Stomach (tissue), 9 donors: ENCODE results near the gene LY86. TPM values are rescaled to one million over a fixed set of nuclear protein-coding genes. Genes with fewer than 3 reads are reported as not detected.

Source experiments
- DNase-seq, 2 donors: peaks; one replicate each; pipeline versions ENCODE4 v3.0.0 to v3.0.0-alpha.2; 2013 to 2019
- H3K27ac ChIP-seq, 5 donors: fragments of 200-600 bp in 4 of 5; sonication (generic) in 4 of 5; one replicate each; pipeline ENCODE4 v1.5.1; 2013 to 2019; ENCODE audit warnings: mild to moderate bottlenecking in 1 of 5, moderate library complexity in 1 of 5
- H3K27me3 ChIP-seq, 3 donors: fragments of 200-600 bp; sonication (generic); one replicate each; pipeline ENCODE4 v1.5.1; 2017 to 2019; ENCODE audit warnings: mixed run types in 1 of 3
- H3K36me3 ChIP-seq, 4 donors: fragments of 200-600 bp; sonication (generic); 1 replicate in 3 of 4; 2 replicates in 1 of 4; pipeline ENCODE4 v1.5.1; 2016 to 2019
- H3K4me1 ChIP-seq, 4 donors: fragments of 200-600 bp; sonication (generic); one replicate each; pipeline ENCODE4 v1.5.1; 2016 to 2019
- H3K4me3 ChIP-seq, 4 donors: fragments of 200-600 bp; sonication (generic) in 3 of 4; one replicate each; pipeline ENCODE4 v1.5.1; 2016 to 2019; ENCODE audit warnings: mild to moderate bottlenecking in 1 of 4
- H3K9me3 ChIP-seq, 4 donors: fragments of 200-600 bp; sonication (generic); one replicate each; pipeline ENCODE4 v1.5.1; 2016 to 2019
- CTCF ChIP-seq, 7 experiments: fragments of 450-650 bp in 4 of 7; fragments of 200-600 bp in 3 of 7; sonication (generic) in 3 of 7; IDR thresholded peaks; one replicate each; pipeline ENCODE4 v1.5.1; 2016 to 2019; ENCODE audit warnings: antibody characterized with exemption in 7 of 7, control low read depth in 2 of 7, mild to moderate bottlenecking in 1 of 7
- EP300 ChIP-seq: sonication (generic); formaldehyde crosslinking; IDR thresholded peaks from one replicate; pipeline ENCODE4 v1.6.1; 2017; ENCODE audit warnings: antibody characterized with exemption
- POLR2A ChIP-seq, 4 donors: fragments of 450-650 bp; IDR thresholded peaks; one replicate each; pipeline ENCODE4 v1.6.1; 2016; ENCODE audit warnings: antibody characterized with exemption in 4 of 4, control low read depth in 2 of 4, mild to moderate bottlenecking in 1 of 4, moderate library complexity in 1 of 4
- POLR2AphosphoS5 ChIP-seq, 3 donors: sonication (generic); formaldehyde crosslinking; IDR thresholded peaks; one replicate each; pipeline ENCODE4 v1.6.1; 2016; ENCODE audit warnings: antibody characterized with exemption in 3 of 3
- WGBS, 5 donors: extraction: QIAGEN DNeasy Blood & Tissue Kit in 3 of 5; methylation state at CpG; one replicate each; pipeline versions ENCODE4 v1.1.5 to v1.1.7; 2013 to 2018; 5-methylcytosine and 5-hydroxymethylcytosine counted together
- intact Hi-C: fragments of 100-400 bp; cut with DNase I; formaldehyde crosslinking; loops from one replicate; pipeline ENCODE4 v1.15.1; 2023; ENCODE audit warnings: low total_unique reads
- polyA plus RNA-seq, 3 donors: library from polyadenylated mRNA; stranded (reverse); fragments of 200-250 nt; gene quantifications; one replicate each; pipeline ENCODE4 v1.2.3, GENCODE V29; 2013
- total RNA-seq, 5 donors: library from RNA; depleted of rRNA; stranded (reverse); fragments of >200 nt; gene quantifications; one replicate each; pipeline versions ENCODE4 v1.1.0 to v1.2.3, GENCODE V29; 2014 to 2016
- donor health status: healthy with polysubstance abuse.
- donor health status: Bipolar disorder and iron deficiency.
- donor health status: healthy.

LY86 gene
- total and polyA plus RNA-seq, 8 donors = 2.4 to 3.6 (median 2.7) TPM; not detected in 3

- Histone ChIP-seq H3K9me3 (no peaks in the 10 kb centered on the region), H3K27me3 (peaks cover 0 to 9% (median 0%) of the 10 kb centered on the region in 3 donors), H3K27ac (no peak overlapping the region), H3K36me3 (no peaks in the 10 kb centered on the region), H3K4me1 (peaks cover 0 to 3% (median 0%) of the 10 kb centered on the region in 4 donors), H3K4me3 (no peak overlapping the region)
- intact Hi-C loops = no loop called here
- 59 to 82% (median 63%) methylated on average over 4 of the region's 4 CpGs for WGBS, 5 donors
- no peak for DNase-seq
- no peak for TF ChIP-seq EP300
These were observed 23.5 kb upstream of the LY86 start for GRCh38 chr6:6565069-6565468.

- TF ChIP-seq EP300 (no peak), CTCF (IDR thresholded peaks at IDR 0.05) (no peak), POLR2A (IDR thresholded peaks at IDR 0.05) (no peak), POLR2AphosphoS5 (IDR thresholded peaks at IDR 0.05) (no peak)
- no peak overlapping the region for H3K27ac ChIP-seq
- WGBS, 5 donors = 88 to 98% (median 90%) methylated on average over 3 of the region's 3 CpGs
- peaks cover 0 to 9% (median 0%) of the 10 kb centered on the region in 3 donors for H3K27me3 ChIP-seq
- no peaks in the 10 kb centered on the region for H3K36me3 ChIP-seq
- intact Hi-C loops = no loop called here
- H3K4me3 ChIP-seq = no peak overlapping the region
- no peaks in the 10 kb centered on the region for H3K4me1 ChIP-seq
- no peaks in the 10 kb centered on the region for H3K9me3 ChIP-seq
- no peak for DNase-seq
These were observed 23.0 kb upstream of the LY86 start for GRCh38 chr6:6565488-6565887.

GRCh38 chr6:6566766-6567165, 21.8 kb upstream of the LY86 start:
- Histone ChIP-seq H3K27ac (no peak overlapping the region), H3K9me3 (no peaks in the 10 kb centered on the region), H3K4me3 (no peak overlapping the region), H3K36me3 (no peaks in the 10 kb centered on the region), H3K27me3 (peaks cover 0 to 9% (median 0%) of the 10 kb centered on the region in 3 donors), H3K4me1 (no peaks in the 10 kb centered on the region)
- DNase-seq = no peak
- intact Hi-C loops = no loop called here
- 78 to 92% (median 91%) methylated on average over 3 to 4 of the region's 4 CpGs for WGBS, 5 donors
- TF ChIP-seq EP300 (no peak), POLR2A (IDR thresholded peaks at IDR 0.05) (no peak), CTCF (IDR thresholded peaks at IDR 0.05) (no peak), POLR2AphosphoS5 (IDR thresholded peaks at IDR 0.05) (no peak)

GRCh38 chr6:6569096-6569810, 19.3 kb upstream of the LY86 start:
- Histone ChIP-seq H3K4me3 (no peak overlapping the region), H3K27ac (no peak overlapping the region), H3K27me3 (peaks cover 0 to 4% (median 0%) of the 10 kb centered on the region in 3 donors), H3K9me3 (peaks cover 0 to 9% (median 5%) of the 10 kb centered on the region in 4 donors), H3K4me1 (no peaks in the 10 kb centered on the region), H3K36me3 (no peaks in the 10 kb centered on the region)
- intact Hi-C loops = no loop called here
- TF ChIP-seq CTCF (IDR thresholded peaks at IDR 0.05) = no peak
- TF ChIP-seq POLR2AphosphoS5 (IDR thresholded peaks at IDR 0.05) = no peak
- TF ChIP-seq EP300 = no peak
- TF ChIP-seq POLR2A (IDR thresholded peaks at IDR 0.05) = no peak
- DNase-seq = no peak
- WGBS, 5 donors = 72 to 77% (median 75%) methylated on average over 13 of the region's 13 CpGs

- WGBS, 5 donors = 51 to 67% (median 56%) methylated on average over 2 of the region's 2 CpGs
- Histone ChIP-seq H3K9me3 (peaks cover 0 to 11% (median 5%) of the 10 kb centered on the region in 4 donors), H3K4me1 (no peaks in the 10 kb centered on the region), H3K27me3 (peaks cover 0 to 4% (median 0%) of the 10 kb centered on the region in 3 donors), H3K4me3 (no peak overlapping the region), H3K27ac (no peak overlapping the region), H3K36me3 (no peaks in the 10 kb centered on the region)
- no peak for DNase-seq
- intact Hi-C loops = no loop called here
- TF ChIP-seq POLR2A (IDR thresholded peaks at IDR 0.05) (no peak), CTCF (IDR thresholded peaks at IDR 0.05) (no peak), EP300 (no peak), POLR2AphosphoS5 (IDR thresholded peaks at IDR 0.05) (no peak)
These were observed 18.7 kb upstream of the LY86 start for GRCh38 chr6:6569811-6570164.
